ENCODE results near the gene ZC2HC1C.

DNA sequence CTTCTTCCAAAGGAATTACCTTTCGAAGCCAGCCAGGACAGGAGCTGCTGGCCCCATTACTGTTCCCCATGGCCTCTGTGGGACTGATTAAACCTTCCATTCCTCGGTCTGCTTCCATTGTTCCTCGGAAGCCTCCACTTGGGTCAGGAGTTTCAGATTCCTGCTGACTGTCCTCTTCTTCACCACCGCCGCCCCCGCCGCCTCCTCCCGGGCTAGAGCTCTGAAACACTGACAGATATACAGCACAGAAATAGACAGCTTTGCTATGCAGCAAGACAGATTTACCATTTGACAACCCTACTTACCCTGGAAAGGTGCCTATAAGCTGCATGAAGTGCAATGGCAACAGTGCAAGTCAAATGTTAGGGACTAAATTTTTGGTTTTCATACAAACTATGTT lies 21.8 kb downstream of the ZC2HC1C start:
- TF ChIP-seq, protein P1, sequence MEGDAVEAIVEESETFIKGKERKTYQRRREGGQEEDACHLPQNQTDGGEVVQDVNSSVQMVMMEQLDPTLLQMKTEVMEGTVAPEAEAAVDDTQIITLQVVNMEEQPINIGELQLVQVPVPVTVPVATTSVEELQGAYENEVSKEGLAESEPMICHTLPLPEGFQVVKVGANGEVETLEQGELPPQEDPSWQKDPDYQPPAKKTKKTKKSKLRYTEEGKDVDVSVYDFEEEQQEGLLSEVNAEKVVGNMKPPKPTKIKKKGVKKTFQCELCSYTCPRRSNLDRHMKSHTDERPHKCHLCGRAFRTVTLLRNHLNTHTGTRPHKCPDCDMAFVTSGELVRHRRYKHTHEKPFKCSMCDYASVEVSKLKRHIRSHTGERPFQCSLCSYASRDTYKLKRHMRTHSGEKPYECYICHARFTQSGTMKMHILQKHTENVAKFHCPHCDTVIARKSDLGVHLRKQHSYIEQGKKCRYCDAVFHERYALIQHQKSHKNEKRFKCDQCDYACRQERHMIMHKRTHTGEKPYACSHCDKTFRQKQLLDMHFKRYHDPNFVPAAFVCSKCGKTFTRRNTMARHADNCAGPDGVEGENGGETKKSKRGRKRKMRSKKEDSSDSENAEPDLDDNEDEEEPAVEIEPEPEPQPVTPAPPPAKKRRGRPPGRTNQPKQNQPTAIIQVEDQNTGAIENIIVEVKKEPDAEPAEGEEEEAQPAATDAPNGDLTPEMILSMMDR (IDR thresholded peaks at IDR 0.05) = no peak
- TF ChIP-seq KDM5A (IDR thresholded peaks at IDR 0.05) (no peak), PHF8 (IDR thresholded peaks at IDR 0.05; ENCODE audit: borderline replicate concordance, low read depth) (no peak), POLR2A (IDR thresholded peaks at IDR 0.05; ENCODE audit: low read length) (no peak), ESRRA (IDR thresholded peaks at IDR 0.05; ENCODE audit: borderline replicate concordance, low read length) (no peak), ZFP36 (IDR thresholded peaks at IDR 0.05; ENCODE audit: borderline replicate concordance, partially characterized antibody) (no peak), JUNB (IDR thresholded peaks at IDR 0.05) (no peak), NR3C1 (IDR thresholded peaks at IDR 0.05) (no peak), GATA3 (IDR thresholded peaks at IDR 0.05; ENCODE audit: borderline replicate concordance) (no peak), HOXB5 (CRISPR knock-in tag; IDR thresholded peaks at IDR 0.05) (no peak), SMC3 (IDR thresholded peaks at IDR 0.05) (no peak), MAZ (IDR thresholded peaks at IDR 0.05; ENCODE audit: borderline replicate concordance, low read depth, low read length) (no peak), CEBPB (IDR thresholded peaks at IDR 0.05) (no peak)
- TF ChIP-seq, protein P2, sequence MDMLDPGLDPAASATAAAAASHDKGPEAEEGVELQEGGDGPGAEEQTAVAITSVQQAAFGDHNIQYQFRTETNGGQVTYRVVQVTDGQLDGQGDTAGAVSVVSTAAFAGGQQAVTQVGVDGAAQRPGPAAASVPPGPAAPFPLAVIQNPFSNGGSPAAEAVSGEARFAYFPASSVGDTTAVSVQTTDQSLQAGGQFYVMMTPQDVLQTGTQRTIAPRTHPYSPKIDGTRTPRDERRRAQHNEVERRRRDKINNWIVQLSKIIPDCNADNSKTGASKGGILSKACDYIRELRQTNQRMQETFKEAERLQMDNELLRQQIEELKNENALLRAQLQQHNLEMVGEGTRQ (IDR thresholded peaks at IDR 0.05) = no peak
